GM12878 (cell line): ENCODE results near the gene TATDN2. TPM values are rescaled to one million over a fixed set of nuclear protein-coding genes. Genes with fewer than 3 reads are reported as not detected.

ENCODE experiments used
- ATF7 ChIP-seq: fragments of 450-650 bp; IDR thresholded peaks from 2 replicates; pipeline ENCODE4 v1.6.1; 2016; ENCODE audit warnings: low read depth, mild to moderate bottlenecking
- CBX5 ChIP-seq: sonication (generic); IDR thresholded peaks from 2 replicates; pipeline ENCODE4 v1.6.1; 2016; ENCODE audit warnings: low read depth, moderate library complexity, mild to moderate bottlenecking, inconsistent platforms
- KAT2A ChIP-seq: conservative IDR thresholded peaks from 2 replicates; pipeline ENCODE4 v1.6.1; 2011; ENCODE audit warnings: low read depth, low read length; ENCODE audit not compliant: control insufficient read depth
- MYC ChIP-seq: IDR thresholded peaks from 2 replicates; pipeline ENCODE4 v1.6.1; 2011; ENCODE audit warnings: mild to moderate bottlenecking, low read length, moderate library complexity, inconsistent platforms; ENCODE audit not compliant: insufficient read depth, insufficient replicate concordance, insufficient read length, severe bottlenecking
- PBX3 ChIP-seq: IDR thresholded peaks from 2 replicates; pipeline ENCODE4 v1.6.1; 2011; ENCODE audit warnings: mild to moderate bottlenecking, low read depth, low read length, moderate library complexity; ENCODE audit not compliant: insufficient replicate concordance
- RFX5 ChIP-seq: IDR thresholded peaks from 2 replicates; pipeline ENCODE4 v1.6.1; 2011; ENCODE audit warnings: low read depth, low read length, improper control_type of control experiment
- SREBF1 ChIP-seq: IDR thresholded peaks from 2 replicates; pipeline ENCODE4 v1.6.1; 2012; ENCODE audit warnings: mild to moderate bottlenecking, low read length
- ZBTB33 ChIP-seq: fragments of 450-650 bp; IDR thresholded peaks from 2 replicates; pipeline ENCODE4 v1.6.1; 2017; ENCODE audit warnings: mild to moderate bottlenecking
- ZNF24 ChIP-seq: fragments of 450-650 bp; IDR thresholded peaks from 2 replicates; pipeline ENCODE4 v1.6.1; 2017; ENCODE audit warnings: antibody characterized with exemption, mild to moderate bottlenecking
- polyA plus RNA-seq, 11 experiments: library from polyadenylated mRNA; depleted of rRNA in 4 of 11; unstranded in 6 of 11; stranded (reverse) in 5 of 11; fragments of >200 nt; fragmentation: Nextera tagmentation in 4 of 11; fragmentation: Illumina TruSeq in 1 of 11; extraction: Ambion mirVana in 4 of 11; extraction: Trizol in 1 of 11; gene quantifications; 1 replicate in 1 of 11; 2 replicates in 10 of 11; pipeline versions ENCODE4 v1.2.1 to v1.2.3, GENCODE V29; 2011 to 2016; ENCODE audit warnings: inconsistent platforms in 2 of 11, missing spikeins in 2 of 11, low read depth in 1 of 11
- total RNA-seq, 4 experiments: library from RNA; depleted of rRNA in 3 of 4; stranded (reverse); fragments of >200 nt in 3 of 4; fragmentation: Illumina TruSeq in 1 of 4; extraction: Trizol in 1 of 4; gene quantifications; 2 replicates each; pipeline versions ENCODE4 v1.2.1 to v1.2.3, GENCODE V29; 2013 to 2021

Gene TATDN2
- total and polyA plus RNA-seq, 10 of the 15 experiments (the other 5 are each of a cell fraction or from before 2014, with no cell fraction given), result 4.2 to 36.5 (median 15.8) TPM

- TF ChIP-seq ATF7 (no peak), SREBF1 (no peak), CBX5 (no peak), ZNF24 (0 out of 2 replicates have a peak, but pooled peaks have one; percentile 29), PBX3 (no peak), ZBTB33 (no peak), RFX5 (no peak), MYC (no peak), KAT2A (no peak)
- TF ChIP-seq, all 136 proteins: peak for 25
Observed at GRCh38 chr3:10223676-10224639, 24.3 kb upstream of the TATDN2 start (continued).
